HFFc6 (cell line): ENCODE measurements around the gene PDCD6IP. TPM values are rescaled to one million over a fixed set of nuclear protein-coding genes. Genes with fewer than 3 reads are reported as not detected.

ENCODE experiments used
- DNase-seq: peaks from one replicate; pipeline ENCODE4 v3.0.0-alpha.2; 2018
- H3K27ac Mint-ChIP-seq: 2 replicates; pipeline ENCODE4 v1.8.0; 2020; ENCODE audit warnings: mild to moderate bottlenecking, mixed read lengths
- H3K27me3 Mint-ChIP-seq: 2 replicates; pipeline ENCODE4 v1.8.0; 2021; ENCODE audit warnings: mild to moderate bottlenecking, moderate library complexity, mixed read lengths; ENCODE audit not compliant: insufficient read depth
- H3K36me3 Mint-ChIP-seq: 2 replicates; pipeline ENCODE4 v1.8.0; 2021; ENCODE audit warnings: low read depth, mixed read lengths
- H3K4me1 Mint-ChIP-seq: 2 replicates; pipeline ENCODE4 v1.8.0; 2020; ENCODE audit warnings: low read depth, mixed read lengths
- H3K4me3 Mint-ChIP-seq: 2 replicates; pipeline ENCODE4 v1.8.0; 2020; ENCODE audit warnings: mild to moderate bottlenecking, moderate library complexity, mixed read lengths
- H3K9me3 Mint-ChIP-seq: 2 replicates; pipeline ENCODE4 v1.8.0; 2020; ENCODE audit warnings: mild to moderate bottlenecking, mixed read lengths
- CTCF ChIP-seq: fragments of 200-600 bp; sonication (generic); IDR thresholded peaks from 2 replicates; pipeline ENCODE4 v1.5.0; 2021; ENCODE audit warnings: antibody characterized with exemption, mild to moderate bottlenecking
- total RNA-seq, 6 experiments: library from RNA; stranded (reverse); fragmentation: NEBNext Ultra II Directional; extraction: Animal tissue kit (Norgen Biotek cat#: 25700); gene quantifications; 2 replicates in 1 of 6; 3 replicates in 5 of 6; pipeline ENCODE4 v1.2.3, GENCODE V29; 2021

PDCD6IP gene
- total RNA-seq, 6 experiments from 2014 or later = 229 to 251 (median 239) TPM

- H3K36me3 Mint-ChIP-seq = peaks cover 7% of the 10 kb centered on the region; the same call in 1 of the 2 replicates
- H3K27me3 Mint-ChIP-seq = peaks cover 3% of the 10 kb centered on the region
- TF ChIP-seq CTCF = no peak
- H3K4me1 Mint-ChIP-seq = peaks cover 9% of the 10 kb centered on the region; the same call in 1 of the 2 replicates
- no peak overlapping the region for H3K4me3 Mint-ChIP-seq
- H3K9me3 Mint-ChIP-seq = peaks cover 14% of the 10 kb centered on the region
- DNase-seq = no peak
- H3K27ac Mint-ChIP-seq = no peak overlapping the region
Measured at GRCh38 chr3:33758281-33758680, 40.1 kb upstream of the PDCD6IP start.

GRCh38 chr3:33758864-33759263, 39.6 kb upstream of the PDCD6IP start:
- Mint-ChIP-seq H3K9me3 (peaks cover 11% of the 10 kb centered on the region), H3K4me1 (peaks cover 9% of the 10 kb centered on the region; the same call in 1 of the 2 replicates), H3K36me3 (peaks cover 7% of the 10 kb centered on the region; the same call in 1 of the 2 replicates), H3K4me3 (no peak overlapping the region), H3K27me3 (peaks cover 3% of the 10 kb centered on the region), H3K27ac (no peak overlapping the region)
- peak; percentile 27 for DNase-seq
- TF ChIP-seq CTCF = no peak

- no peaks in the 10 kb centered on the region; the same call in 1 of the 2 replicates for H3K27me3 Mint-ChIP-seq
- H3K9me3 Mint-ChIP-seq = no peaks in the 10 kb centered on the region
- TF ChIP-seq CTCF = no peak
- peaks cover 4% of the 10 kb centered on the region for H3K4me1 Mint-ChIP-seq
- no peak overlapping the region for H3K27ac Mint-ChIP-seq
- DNase-seq = no peak
- H3K36me3 Mint-ChIP-seq = no peaks in the 10 kb centered on the region
- H3K4me3 Mint-ChIP-seq = no peak overlapping the region
Measured at GRCh38 chr3:33768578-33769330, 29.7 kb upstream of the PDCD6IP start.

GRCh38 chr3:33773637-33774036, 24.8 kb upstream of the PDCD6IP start:
- TF ChIP-seq CTCF = no peak

GRCh38 chr3:33775363-33775762, 23.1 kb upstream of the PDCD6IP start:
- Mint-ChIP-seq H3K27me3 (no peaks in the 10 kb centered on the region), H3K27ac (peak overlapping the region; percentile 89), H3K4me3 (no peak overlapping the region), H3K36me3 (no peaks in the 10 kb centered on the region), H3K4me1 (peaks cover 35% of the 10 kb centered on the region), H3K9me3 (no peaks in the 10 kb centered on the region)
- DNase-seq = peak; percentile 69
- no peak for TF ChIP-seq CTCF

More at GRCh38 chr3:33773637-33774036, 24.8 kb upstream of the PDCD6IP start:
- Mint-ChIP-seq H3K27me3 (no peaks in the 10 kb centered on the region), H3K9me3 (no peaks in the 10 kb centered on the region), H3K4me1 (peaks cover 23% of the 10 kb centered on the region), H3K4me3 (no peak overlapping the region), H3K27ac (no peak overlapping the region), H3K36me3 (no peaks in the 10 kb centered on the region)
- DNase-seq = no peak
